VCaP (cell line): ENCODE results near the gene CDC6.

Source experiments
- H3K27ac ChIP-seq: fragments of 450-650 bp; 2 replicates; pipeline ENCODE4 v1.5.1; 2017
- CTCF ChIP-seq: fragments of 450-650 bp; conservative IDR thresholded peaks from 2 replicates; pipeline ENCODE4 v1.5.1; 2017; ENCODE audit warnings: mild to moderate bottlenecking, moderate library complexity

Gene CDC6

GRCh38 chr17:40351359-40352236 lies 63.9 kb downstream of the CDC6 start:
- TF ChIP-seq CTCF: no peak
- H3K27ac ChIP-seq: no peak overlapping the region

DNA sequence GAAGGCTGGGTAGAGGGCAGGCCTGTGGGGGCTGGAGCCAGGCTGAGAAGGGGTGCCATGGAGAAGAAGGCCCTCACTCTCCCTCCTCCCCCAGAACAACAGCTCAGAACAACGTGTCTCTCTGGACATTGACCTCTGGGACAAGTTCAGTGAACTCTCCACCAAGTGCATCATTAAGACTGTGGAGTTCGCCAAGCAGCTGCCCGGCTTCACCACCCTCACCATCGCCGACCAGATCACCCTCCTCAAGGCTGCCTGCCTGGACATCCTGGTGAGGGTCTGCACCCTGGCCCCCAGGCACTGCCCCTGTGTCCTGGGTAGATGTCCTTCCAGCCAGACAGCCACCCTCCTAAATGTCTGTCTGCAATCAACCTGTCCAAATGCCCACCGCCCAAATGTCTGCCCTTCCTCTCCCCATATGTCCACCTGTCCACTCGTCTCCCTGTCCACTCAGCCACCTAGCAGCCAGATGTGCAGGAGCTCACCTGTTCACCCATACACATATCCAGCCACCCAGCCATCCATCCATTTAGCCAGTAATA lies 64.6 kb downstream of the CDC6 start:
- no peak for TF ChIP-seq CTCF
- H3K27ac ChIP-seq: no peak overlapping the region

GRCh38 chr17:40352779-40353394 lies 65.2 kb downstream of the CDC6 start:
- no peak for TF ChIP-seq CTCF
- H3K27ac ChIP-seq: no peak overlapping the region
